Muscle of leg (tissue), 11 donors: ENCODE results near the gene ADAMTS18. TPM values are rescaled to one million over a fixed set of nuclear protein-coding genes. Genes with fewer than 3 reads are reported as not detected.
A peak's percentile ranks its signal among the peaks of the same experiment; 100 is the strongest.
"Not testable (repeated sequence)": the region's sequence is repeated elsewhere in the genome, so short reads cannot be mapped to it uniquely, and the experiment has no call there.

Experiments
- DNase-seq: peaks from one replicate; pipeline ENCODE4 v3.0.0; 2013
- H3K27ac ChIP-seq: one replicate; pipeline ENCODE4 v1.5.1; 2013; ENCODE audit warnings: mild to moderate bottlenecking, low read length, control low read depth
- H3K27me3 ChIP-seq: one replicate; pipeline ENCODE4 v1.6.1; 2013; ENCODE audit warnings: low read length; ENCODE audit not compliant: control insufficient read depth, insufficient read depth
- H3K36me3 ChIP-seq: one replicate; pipeline ENCODE4 v1.6.1; 2013; ENCODE audit warnings: low read length; ENCODE audit not compliant: control insufficient read depth, insufficient read depth
- H3K4me1 ChIP-seq: one replicate; pipeline ENCODE4 v1.6.1; 2013; ENCODE audit warnings: low read length; ENCODE audit not compliant: control insufficient read depth, insufficient read depth
- H3K4me3 ChIP-seq: one replicate; pipeline ENCODE4 v1.5.1; 2013; ENCODE audit warnings: low read length, control low read depth
- H3K9me3 ChIP-seq: replicated peaks from 2 replicates; pipeline ENCODE4 v1.6.1; 2013; ENCODE audit warnings: low read depth, low read length; ENCODE audit not compliant: control insufficient read depth
- WGBS: methylation state at CpG from one replicate; pipeline ENCODE4 v1.1.5; 2013; ENCODE audit warnings: missing lambda C conversion rate; ENCODE audit not compliant: insufficient coverage; 5-methylcytosine and 5-hydroxymethylcytosine counted together
- polyA plus RNA-seq, 8 donors: library from polyadenylated mRNA; unstranded; fragments of 120-200 nt; gene quantifications; one replicate each; pipeline versions ENCODE4 v1.2.1 to v1.2.3, GENCODE V29; 2013; ENCODE audit warnings: inconsistent platforms in 1 of 8, low replicate concordance in 1 of 8; ENCODE audit not compliant: insufficient read length in 8 of 8, insufficient read depth in 1 of 8
- total RNA-seq: library from RNA; stranded (reverse); fragments of 120-200 nt; gene quantifications from one replicate; pipeline ENCODE4 v1.2.4, GENCODE V29; 2013

ADAMTS18 gene
- total and polyA plus RNA-seq, 9 donors: 0.24 to 1.5 (median 0.91) TPM

DNA sequence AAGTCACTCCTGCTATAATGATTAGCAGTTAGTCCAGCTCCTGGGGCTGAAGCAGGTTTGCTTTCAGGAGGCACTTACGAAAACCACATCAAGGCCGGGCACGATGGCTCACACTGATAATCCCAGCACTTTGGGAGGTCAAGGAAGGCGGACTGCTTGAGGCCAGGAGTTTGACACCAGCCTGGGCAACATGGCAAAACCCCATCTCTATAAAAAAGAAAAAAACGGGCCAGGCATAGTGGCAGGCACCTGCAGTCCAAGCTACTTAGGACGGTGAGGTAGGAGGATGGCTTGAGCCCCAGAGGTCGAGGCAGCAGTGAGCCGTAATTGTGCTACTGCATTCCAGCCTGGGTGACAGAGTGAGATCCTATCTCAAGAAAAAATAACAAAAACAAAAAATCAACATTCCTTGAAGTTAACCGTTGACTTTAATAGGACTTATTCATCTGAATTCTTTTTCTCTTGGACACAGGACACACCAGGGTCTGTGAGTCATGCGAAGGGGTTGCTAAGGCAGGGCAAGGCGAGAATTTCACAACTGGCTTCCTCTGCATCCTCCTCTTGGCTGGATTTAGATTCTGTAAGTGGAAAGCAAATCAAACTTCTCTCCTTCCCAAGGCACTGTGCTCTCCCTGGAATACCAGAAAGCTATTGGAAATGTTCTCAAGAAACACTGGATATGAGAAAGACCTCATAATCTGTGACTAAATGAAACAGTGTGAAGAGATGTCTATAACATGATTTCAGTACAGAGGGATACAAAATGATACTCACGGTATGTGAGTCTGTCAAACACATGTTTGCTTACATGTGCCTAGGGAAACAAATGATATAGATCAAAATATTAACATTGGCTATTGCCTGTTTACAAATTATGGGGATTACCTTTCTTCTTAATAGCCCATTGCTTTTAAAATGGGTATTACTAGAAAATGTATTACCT lies 136.1 kb downstream of the ADAMTS18 start:
- H3K9me3 ChIP-seq: no peaks in the 10 kb centered on the region
- peak; percentile 35 for DNase-seq
- H3K27me3 ChIP-seq: no peaks in the 10 kb centered on the region
- WGBS: 50% methylated on average over 1 of the region's 12 CpGs
- no peak overlapping the region for H3K27ac ChIP-seq
- no peaks in the 10 kb centered on the region for H3K36me3 ChIP-seq
- H3K4me3 ChIP-seq: no peak overlapping the region
- no peaks in the 10 kb centered on the region for H3K4me1 ChIP-seq

- no peak overlapping the region for H3K4me3 ChIP-seq
- no peaks in the 10 kb centered on the region for H3K27me3 ChIP-seq
- no peaks in the 10 kb centered on the region for H3K36me3 ChIP-seq
- 67% methylated on average over 1 of the region's 5 CpGs for WGBS
- no peaks in the 10 kb centered on the region for H3K9me3 ChIP-seq
- H3K27ac ChIP-seq: no peak overlapping the region
- H3K4me1 ChIP-seq: no peaks in the 10 kb centered on the region
- no peak for DNase-seq
Measured at GRCh38 chr16:77297996-77298395, 136.8 kb downstream of the ADAMTS18 start.

DNA sequence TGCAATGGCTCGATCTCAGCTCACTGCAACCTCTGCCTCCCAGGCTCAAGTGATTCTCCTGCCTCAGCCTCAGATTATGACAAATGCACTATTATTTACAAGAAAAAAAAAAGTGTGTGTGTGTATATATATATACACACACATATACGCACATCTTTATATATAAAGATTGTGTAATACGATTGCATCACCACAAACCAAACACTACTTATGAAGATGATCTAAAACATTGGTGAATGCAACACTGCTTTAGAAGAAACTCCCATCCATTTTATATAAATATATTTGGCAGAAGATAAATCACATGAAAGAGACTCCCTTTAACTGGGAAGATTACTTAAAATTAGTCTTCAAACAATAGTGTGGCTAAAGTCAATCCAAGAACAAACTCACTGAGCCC lies 138.9 kb downstream of the ADAMTS18 start:
- WGBS: no CpG with 5 or more reads among the region's 3 CpGs
- Histone ChIP-seq H3K4me1 (no peaks in the 10 kb centered on the region), H3K27me3 (no peaks in the 10 kb centered on the region), H3K36me3 (no peaks in the 10 kb centered on the region), H3K9me3 (no peaks in the 10 kb centered on the region), H3K27ac (no peak overlapping the region), H3K4me3 (no peak overlapping the region)
- no peak for DNase-seq

- no peak overlapping the region for H3K4me3 ChIP-seq
- no peak overlapping the region for H3K27ac ChIP-seq
- DNase-seq: peak; percentile 41
- no peaks in the 10 kb centered on the region for H3K27me3 ChIP-seq
- H3K36me3 ChIP-seq: no peaks in the 10 kb centered on the region
- no peaks in the 10 kb centered on the region for H3K4me1 ChIP-seq
- H3K9me3 ChIP-seq: no peaks in the 10 kb centered on the region
- 57% methylated on average over 1 of the region's 10 CpGs for WGBS
Measured at GRCh38 chr16:77290451-77291115, 144.3 kb downstream of the ADAMTS18 start.

DNA sequence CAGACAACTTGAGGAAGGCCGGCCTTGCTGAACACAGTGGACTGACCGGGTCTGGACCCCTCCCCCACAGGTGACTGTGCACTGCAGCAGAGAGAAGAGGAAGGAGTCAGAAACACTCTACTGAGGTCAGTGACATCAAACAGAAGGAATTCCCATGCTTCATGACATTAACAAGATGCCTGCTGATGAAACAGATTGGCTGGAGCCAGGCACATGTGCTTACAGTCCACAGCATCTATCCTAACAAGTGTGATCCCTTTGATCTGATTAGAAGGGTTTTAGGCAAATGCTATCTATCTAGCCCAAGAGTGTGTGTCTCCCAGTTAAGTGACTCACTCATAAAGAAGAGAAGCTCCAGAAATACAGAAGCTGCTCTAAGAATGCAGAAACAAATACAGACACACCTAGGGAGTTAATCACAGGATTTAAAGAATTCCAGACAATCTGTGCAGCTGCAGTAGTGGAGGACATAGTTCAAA lies 145.5 kb downstream of the ADAMTS18 start:
- no peak for DNase-seq
- Histone ChIP-seq H3K36me3 (no peaks in the 10 kb centered on the region), H3K27ac (no peak overlapping the region), H3K9me3 (no peaks in the 10 kb centered on the region), H3K27me3 (no peaks in the 10 kb centered on the region), H3K4me1 (no peaks in the 10 kb centered on the region), H3K4me3 (no peak overlapping the region)
- WGBS: no CpG with 5 or more reads among the region's 2 CpGs

- H3K27me3 ChIP-seq: no peaks in the 10 kb centered on the region
- no peak overlapping the region for H3K27ac ChIP-seq
- H3K9me3 ChIP-seq: no peaks in the 10 kb centered on the region
- H3K36me3 ChIP-seq: no peaks in the 10 kb centered on the region
- no peak for DNase-seq
- WGBS: no CpG with 5 or more reads among the region's 3 CpGs
- H3K4me1 ChIP-seq: no peaks in the 10 kb centered on the region
- H3K4me3 ChIP-seq: no peak overlapping the region
Measured at GRCh38 chr16:77288222-77288621, 146.6 kb downstream of the ADAMTS18 start.

GRCh38 chr16:77285676-77286075 lies 149.2 kb downstream of the ADAMTS18 start:
- DNase-seq: no peak
- no peaks in the 10 kb centered on the region for H3K9me3 ChIP-seq
- H3K36me3 ChIP-seq: no peaks in the 10 kb centered on the region
- no peak overlapping the region for H3K27ac ChIP-seq
- no peaks in the 10 kb centered on the region for H3K27me3 ChIP-seq
- 81% methylated on average over 4 of the region's 5 CpGs for WGBS
- H3K4me3 ChIP-seq: no peak overlapping the region
- no peaks in the 10 kb centered on the region for H3K4me1 ChIP-seq

- Histone ChIP-seq H3K4me3 (no peak overlapping the region), H3K9me3 (no peaks in the 10 kb centered on the region), H3K27me3 (no peaks in the 10 kb centered on the region), H3K4me1 (no peaks in the 10 kb centered on the region), H3K36me3 (no peaks in the 10 kb centered on the region), H3K27ac (no peak overlapping the region)
- no CpG with 5 or more reads among the region's 2 CpGs for WGBS
- no peak for DNase-seq
Measured at GRCh38 chr16:77282345-77282744, 152.5 kb downstream of the ADAMTS18 start.

DNA sequence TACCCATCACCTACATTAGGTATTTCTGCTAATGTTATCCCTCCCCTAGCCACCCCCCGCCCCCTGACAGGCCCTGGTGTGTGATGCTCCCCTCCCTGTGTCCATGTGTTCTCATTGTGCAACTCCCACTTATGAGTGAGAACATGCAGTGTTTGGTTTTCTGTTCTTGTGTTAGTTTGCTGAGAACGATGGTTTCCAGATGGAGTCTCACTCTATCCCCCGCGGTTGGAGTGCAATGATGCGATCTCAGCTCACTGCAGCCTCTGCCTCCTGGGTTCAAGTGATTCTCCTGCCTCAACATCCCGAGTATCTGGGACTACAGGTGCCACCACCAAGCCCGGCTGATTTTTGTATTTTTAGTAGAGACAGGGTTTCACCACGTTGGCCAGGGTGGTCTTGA lies 155.5 kb downstream of the ADAMTS18 start:
- WGBS: 38% methylated on average over 4 of the region's 8 CpGs

DNA sequence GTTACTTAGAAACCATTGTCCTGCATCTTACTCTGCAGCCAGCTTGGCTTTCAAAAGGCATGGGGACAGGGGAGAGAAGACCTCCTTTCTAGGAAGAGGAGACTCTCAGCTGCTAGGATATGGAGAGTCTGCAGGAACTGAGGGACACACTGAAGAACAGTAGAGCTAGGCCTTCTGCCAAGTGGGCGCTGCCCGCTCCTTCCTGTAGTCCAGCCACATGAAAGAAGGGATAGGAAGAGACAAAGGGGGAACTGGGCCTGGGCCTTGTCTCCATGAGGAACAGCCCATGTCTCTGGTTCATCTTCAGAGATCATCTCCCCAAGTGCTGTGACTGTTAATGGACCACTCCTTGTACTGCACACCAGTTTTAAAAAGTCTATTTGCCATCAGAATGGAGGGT lies 157.3 kb downstream of the ADAMTS18 start:
- 80% methylated on average over 1 of the region's 2 CpGs for WGBS
- H3K4me3 ChIP-seq: no peak overlapping the region
- no peaks in the 10 kb centered on the region for H3K9me3 ChIP-seq
- H3K4me1 ChIP-seq: no peaks in the 10 kb centered on the region
- no peak for DNase-seq
- H3K36me3 ChIP-seq: no peaks in the 10 kb centered on the region
- H3K27me3 ChIP-seq: no peaks in the 10 kb centered on the region
- no peak overlapping the region for H3K27ac ChIP-seq

More for the DNA sequence above, 155.5 kb downstream of the ADAMTS18 start:
- not testable (repeated sequence) for H3K4me1 ChIP-seq, H3K27me3 ChIP-seq, H3K4me3 ChIP-seq, H3K27ac ChIP-seq, H3K36me3 ChIP-seq, DNase-seq, H3K9me3 ChIP-seq
